Measurements from ENCODE around the gene SYNE1. TPM values are rescaled to one million over a fixed set of nuclear protein-coding genes. Genes with fewer than 3 reads are reported as not detected.

The SYNE1 gene
- total and polyA plus RNA-seq, 10 of the 15 experiments (the other 5 are each of a cell fraction or from before 2014, with no cell fraction given) = 2.3 to 28.7 (median 14.1) TPM

DNA sequence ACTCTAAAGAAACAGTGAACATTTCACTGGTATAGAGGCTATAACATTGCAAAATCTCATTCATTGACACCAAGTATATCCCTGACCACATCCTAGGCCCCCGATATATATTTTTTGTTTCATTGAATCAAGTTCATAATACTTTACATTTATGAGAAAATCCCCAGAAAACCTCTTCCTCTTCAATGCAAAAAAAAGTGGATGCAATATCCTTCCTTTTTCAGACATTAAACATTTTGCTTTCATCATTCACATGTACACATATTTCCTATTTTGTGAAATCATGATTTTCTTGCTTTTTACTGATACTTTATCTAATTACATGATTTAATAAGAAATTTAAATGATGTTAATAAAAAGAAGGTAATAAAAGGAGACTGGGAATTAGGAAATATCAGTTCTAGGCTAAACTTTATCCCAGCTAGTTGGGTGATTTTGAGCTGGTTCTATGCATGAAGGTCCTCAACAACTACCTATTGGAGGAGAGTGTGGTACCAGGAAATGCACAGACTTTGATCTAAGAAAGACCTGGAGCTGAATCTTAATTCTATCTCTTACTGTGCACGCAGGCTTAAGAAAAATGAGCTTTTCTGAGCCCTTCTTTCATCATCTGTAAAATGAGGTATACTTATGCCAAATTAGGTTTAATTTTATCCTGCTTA, 4.9 kb downstream of the SYNE1 start (continued):
- TF ChIP-seq, protein P1, sequence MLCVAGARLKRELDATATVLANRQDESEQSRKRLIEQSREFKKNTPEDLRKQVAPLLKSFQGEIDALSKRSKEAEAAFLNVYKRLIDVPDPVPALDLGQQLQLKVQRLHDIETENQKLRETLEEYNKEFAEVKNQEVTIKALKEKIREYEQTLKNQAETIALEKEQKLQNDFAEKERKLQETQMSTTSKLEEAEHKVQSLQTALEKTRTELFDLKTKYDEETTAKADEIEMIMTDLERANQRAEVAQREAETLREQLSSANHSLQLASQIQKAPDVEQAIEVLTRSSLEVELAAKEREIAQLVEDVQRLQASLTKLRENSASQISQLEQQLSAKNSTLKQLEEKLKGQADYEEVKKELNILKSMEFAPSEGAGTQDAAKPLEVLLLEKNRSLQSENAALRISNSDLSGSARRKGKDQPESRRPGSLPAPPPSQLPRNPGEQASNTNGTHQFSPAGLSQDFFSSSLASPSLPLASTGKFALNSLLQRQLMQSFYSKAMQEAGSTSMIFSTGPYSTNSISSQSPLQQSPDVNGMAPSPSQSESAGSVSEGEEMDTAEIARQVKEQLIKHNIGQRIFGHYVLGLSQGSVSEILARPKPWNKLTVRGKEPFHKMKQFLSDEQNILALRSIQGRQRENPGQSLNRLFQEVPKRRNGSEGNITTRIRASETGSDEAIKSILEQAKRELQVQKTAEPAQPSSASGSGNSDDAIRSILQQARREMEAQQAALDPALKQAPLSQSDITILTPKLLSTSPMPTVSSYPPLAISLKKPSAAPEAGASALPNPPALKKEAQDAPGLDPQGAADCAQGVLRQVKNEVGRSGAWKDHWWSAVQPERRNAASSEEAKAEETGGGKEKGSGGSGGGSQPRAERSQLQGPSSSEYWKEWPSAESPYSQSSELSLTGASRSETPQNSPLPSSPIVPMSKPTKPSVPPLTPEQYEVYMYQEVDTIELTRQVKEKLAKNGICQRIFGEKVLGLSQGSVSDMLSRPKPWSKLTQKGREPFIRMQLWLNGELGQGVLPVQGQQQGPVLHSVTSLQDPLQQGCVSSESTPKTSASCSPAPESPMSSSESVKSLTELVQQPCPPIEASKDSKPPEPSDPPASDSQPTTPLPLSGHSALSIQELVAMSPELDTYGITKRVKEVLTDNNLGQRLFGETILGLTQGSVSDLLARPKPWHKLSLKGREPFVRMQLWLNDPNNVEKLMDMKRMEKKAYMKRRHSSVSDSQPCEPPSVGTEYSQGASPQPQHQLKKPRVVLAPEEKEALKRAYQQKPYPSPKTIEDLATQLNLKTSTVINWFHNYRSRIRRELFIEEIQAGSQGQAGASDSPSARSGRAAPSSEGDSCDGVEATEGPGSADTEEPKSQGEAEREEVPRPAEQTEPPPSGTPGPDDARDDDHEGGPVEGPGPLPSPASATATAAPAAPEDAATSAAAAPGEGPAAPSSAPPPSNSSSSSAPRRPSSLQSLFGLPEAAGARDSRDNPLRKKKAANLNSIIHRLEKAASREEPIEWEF (IDR thresholded peaks at IDR 0.05; ENCODE audit: insufficient replicate concordance, low read depth, low read length) = no peak
- TF ChIP-seq, protein P2, sequence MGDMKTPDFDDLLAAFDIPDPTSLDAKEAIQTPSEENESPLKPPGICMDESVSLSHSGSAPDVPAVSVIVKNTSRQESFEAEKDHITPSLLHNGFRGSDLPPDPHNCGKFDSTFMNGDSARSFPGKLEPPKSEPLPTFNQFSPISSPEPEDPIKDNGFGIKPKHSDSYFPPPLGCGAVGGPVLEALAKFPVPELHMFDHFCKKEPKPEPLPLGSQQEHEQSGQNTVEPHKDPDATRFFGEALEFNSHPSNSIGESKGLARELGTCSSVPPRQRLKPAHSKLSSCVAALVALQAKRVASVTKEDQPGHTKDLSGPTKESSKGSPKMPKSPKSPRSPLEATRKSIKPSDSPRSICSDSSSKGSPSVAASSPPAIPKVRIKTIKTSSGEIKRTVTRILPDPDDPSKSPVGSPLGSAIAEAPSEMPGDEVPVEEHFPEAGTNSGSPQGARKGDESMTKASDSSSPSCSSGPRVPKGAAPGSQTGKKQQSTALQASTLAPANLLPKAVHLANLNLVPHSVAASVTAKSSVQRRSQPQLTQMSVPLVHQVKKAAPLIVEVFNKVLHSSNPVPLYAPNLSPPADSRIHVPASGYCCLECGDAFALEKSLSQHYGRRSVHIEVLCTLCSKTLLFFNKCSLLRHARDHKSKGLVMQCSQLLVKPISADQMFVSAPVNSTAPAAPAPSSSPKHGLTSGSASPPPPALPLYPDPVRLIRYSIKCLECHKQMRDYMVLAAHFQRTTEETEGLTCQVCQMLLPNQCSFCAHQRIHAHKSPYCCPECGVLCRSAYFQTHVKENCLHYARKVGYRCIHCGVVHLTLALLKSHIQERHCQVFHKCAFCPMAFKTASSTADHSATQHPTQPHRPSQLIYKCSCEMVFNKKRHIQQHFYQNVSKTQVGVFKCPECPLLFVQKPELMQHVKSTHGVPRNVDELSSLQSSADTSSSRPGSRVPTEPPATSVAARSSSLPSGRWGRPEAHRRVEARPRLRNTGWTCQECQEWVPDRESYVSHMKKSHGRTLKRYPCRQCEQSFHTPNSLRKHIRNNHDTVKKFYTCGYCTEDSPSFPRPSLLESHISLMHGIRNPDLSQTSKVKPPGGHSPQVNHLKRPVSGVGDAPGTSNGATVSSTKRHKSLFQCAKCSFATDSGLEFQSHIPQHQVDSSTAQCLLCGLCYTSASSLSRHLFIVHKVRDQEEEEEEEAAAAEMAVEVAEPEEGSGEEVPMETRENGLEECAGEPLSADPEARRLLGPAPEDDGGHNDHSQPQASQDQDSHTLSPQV (IDR thresholded peaks at IDR 0.05) = no peak
